D341Med (cell line): Measurements from ENCODE around the gene DNAJC8.
A peak's percentile ranks its signal among the peaks of the same experiment; 100 is the strongest.

Source experiments
- DNase-seq: peaks from one replicate; pipeline ENCODE4 v3.0.0; 2012; ENCODE audit warnings: low spot score

Gene DNAJC8

DNA sequence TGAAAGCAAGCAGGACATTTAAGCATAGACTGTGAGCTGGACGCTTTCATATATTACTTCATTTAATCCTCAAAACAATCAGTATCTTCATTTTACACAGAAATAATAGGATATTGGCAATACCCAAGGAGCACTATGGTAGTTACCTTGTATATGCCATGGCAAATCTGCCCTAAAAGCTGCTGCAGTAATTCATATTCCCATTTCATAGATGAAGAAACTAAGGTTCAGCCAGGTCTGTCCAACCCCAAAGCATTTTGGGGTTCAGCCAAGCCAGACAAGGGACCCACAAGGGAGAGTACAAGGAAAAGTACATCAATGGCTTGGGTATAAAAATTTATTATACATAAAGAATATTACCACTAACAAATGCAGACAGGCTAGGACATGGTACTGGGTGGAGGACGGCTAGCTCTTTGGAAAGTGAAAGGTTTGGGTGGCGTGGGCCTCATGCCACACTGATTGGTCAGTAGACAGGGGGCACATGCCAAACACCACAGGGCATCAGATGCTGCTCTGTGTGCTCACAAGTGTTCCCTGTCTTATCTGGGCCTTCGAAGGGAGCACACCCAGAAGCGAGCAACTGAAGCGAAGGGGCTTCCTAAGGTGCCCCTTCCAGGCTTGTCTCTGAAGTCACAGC lies 32.5 kb downstream of the DNAJC8 start:
- no peak for DNase-seq

DNA sequence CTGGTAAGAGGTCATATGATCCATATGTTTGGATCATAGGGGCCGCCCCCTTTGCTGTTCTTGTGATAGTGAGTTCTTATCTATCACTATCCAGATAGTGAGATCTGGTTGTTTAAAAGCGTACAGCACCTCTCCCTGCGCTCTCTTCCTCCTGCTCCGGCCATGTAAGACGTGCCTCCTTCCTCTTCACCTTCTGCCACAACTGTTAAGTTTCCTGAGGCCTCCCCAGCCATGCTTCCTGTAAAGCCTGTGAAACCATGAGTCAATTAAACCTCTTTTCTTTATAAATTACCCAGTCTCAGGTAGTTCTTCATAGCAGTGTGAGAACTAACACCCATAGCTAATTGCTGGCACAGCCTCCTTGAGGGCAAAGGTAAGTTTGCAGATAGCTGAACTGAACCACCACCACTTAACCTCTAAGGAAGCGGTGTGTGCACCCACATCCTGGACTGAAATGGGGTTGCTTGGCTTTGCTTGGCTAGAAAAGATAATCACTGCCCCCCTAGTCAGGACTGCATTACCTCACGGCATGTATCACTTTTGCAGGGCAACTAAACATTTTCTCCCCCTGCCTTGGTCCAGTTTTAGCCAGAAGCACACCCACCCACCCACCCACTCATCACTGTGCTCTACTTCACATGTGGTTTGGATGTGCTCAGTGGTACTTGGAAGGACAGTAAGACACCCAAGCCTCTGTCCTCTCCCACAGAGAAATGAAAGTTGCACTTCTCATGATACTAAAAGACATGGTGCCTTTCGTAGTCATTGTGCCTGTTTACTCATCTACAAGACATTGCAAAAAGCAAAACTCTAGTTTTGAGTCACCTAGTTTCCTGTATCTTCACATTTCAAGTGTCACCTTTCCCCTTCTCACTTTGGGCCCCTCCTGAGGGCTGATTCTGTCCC lies 33.2 kb downstream of the DNAJC8 start:
- DNase-seq, result no peak

DNA sequence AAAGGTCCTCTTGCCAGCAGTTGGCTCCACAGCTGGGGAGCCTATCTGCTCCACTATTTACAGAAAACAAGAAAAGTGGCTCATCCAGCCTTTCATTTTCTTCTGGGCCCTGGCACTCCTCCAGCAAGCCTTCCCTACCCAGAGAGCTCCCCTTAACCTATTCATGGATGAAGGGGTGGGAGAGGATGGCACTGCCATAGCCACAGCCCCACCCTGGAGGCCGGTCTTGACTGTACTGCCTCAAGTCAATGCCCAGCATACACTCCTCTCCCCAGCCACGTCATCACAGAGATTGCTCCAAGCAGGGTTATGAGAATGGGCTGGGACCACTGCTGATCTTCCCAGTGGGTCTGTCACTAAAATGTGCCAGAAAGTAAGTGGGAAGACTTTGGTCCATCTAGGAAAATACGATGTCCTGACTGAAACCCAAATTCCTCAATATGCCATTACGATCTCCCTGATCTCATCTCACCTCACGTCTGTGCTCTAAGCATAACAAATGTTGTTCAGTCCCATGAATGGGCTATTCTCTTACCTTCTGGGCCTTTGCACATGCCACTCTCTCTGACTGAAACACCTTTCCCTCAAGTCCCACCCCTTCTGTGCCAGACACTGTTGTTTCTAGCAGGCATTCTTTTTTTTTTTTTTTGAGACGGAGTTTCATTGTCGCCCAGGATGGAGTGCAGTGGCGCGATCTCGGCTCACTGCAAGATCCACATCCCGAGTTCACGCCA lies 35.0 kb downstream of the DNAJC8 start:
- DNase-seq, result no peak

DNA sequence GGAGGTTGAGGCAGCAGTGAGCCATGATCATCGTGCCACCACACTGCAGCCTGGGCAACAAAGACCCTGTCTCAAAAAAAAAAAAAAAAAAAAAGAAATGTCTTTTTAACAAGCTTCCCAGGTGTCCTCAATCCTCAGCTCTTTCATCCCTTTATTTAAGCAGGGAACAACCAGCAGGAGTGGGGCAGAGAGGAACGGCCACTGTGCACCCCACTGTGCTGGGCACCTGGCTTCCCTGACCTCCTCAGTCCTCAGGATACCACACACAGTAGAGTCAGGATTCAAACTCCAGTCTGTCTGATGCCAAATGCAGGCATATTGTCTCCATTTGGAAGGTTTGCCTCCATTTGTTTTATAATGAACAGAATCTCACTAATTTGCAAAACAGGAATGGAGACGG lies 36.5 kb downstream of the DNAJC8 start:
- no peak for DNase-seq

DNA sequence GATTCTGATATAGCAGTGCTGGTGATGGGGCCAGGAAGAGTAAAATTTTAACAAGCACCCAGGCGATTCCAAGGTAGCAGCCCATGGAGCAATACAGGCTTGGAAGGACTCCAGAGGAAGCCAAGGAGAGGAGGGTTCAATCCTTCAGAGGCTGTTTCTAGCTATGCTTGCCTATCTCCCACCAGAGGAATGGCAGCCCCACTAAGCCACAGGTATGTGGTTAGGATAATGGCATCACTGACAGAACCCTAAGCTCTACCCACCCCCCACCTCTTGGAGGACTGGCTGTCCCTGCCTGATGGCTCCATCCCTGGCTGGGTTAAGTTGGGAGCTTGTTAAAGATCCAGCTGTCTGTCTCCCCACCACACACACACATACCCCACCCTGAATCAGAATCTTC lies 37.0 kb downstream of the DNAJC8 start:
- no peak for DNase-seq

DNA sequence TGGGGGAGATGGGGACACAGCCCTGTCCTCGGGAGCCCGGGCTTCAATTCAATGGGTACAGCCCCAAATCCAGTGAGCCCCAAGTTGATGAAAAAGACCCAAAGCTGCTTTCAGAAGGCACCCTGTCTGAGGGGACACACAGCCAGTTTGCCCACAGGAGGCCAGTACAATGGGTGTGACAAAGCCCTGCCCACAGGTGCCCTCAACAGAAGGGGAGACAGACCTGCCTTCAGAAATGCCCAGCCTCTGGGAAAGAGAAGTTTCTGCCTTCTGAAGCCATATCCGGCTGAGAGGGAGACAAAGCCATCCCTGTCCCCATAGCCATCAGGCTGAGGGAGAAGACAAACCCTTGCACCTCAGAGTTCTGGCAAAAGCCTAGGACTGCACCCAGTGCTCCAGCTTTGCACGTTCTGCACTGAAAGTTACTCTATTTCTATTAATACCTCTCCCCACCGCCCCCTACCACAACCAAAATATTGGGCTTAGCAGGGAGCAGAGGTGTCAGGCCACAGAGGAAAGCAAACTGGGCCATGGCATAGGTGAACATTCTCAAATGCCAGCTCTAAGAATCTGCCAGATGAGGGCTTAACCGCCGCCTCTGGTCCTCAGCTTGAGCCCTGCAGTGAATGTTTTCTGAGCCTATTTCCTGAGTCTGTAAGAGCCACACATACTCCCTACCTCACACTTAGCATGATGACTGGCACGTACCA lies 38.3 kb downstream of the DNAJC8 start:
- no peak for DNase-seq

DNA sequence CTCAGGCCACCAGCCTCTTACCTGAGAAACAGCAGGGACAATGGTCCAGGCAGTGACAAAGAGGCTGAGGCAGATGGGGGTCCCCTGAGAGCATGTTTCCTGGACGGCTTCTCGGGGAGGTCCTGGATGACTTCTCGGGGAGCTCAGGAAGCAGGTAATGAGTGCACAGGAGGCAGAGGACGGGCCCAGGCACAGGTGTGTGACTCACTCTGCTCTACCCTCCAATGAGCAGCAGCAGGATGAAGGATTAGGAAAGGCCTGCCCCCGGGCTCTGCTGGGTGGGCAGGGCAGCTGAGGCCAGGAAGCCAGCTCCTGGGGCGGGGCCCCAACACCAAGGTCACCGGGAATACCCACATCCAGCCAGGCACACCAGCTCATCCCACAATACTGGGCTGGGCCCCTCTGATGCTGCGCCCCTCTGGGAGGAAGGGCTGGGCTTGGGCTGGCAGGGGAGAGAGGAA lies 39.1 kb downstream of the DNAJC8 start:
- DNase-seq, result no peak

DNA sequence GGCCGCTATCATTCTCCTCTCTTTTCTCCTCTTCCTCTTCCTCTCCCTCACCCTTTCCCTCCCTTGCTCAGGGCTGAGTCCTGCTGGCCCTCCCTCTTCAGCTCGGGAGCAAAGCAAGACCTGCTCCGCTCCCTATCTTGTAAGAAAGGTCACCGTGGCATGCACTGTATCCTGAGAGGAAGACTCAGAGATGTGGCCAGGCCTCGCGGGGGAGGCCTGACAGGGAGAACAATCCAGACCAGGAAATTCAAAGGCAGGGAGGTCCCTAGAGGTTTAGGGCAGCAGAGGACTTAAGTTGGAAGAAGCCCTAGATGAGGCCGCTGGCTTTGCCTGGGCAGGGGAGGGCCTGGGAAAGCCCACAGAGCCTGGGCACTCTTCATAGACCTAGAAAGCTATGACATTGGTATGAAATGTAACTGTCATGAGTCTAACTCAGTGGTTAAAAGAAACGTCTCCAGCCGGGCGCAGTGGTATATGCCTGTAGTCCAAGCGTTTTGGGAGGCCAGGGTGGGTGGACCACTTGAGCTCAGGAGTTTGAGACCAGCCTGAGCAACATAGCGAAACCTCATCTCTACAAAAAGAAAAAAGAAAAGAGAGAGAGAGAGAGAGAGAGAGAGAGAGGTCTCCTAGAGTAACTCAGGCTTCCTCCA lies 41.7 kb downstream of the DNAJC8 start:
- DNase-seq, result no peak

DNA sequence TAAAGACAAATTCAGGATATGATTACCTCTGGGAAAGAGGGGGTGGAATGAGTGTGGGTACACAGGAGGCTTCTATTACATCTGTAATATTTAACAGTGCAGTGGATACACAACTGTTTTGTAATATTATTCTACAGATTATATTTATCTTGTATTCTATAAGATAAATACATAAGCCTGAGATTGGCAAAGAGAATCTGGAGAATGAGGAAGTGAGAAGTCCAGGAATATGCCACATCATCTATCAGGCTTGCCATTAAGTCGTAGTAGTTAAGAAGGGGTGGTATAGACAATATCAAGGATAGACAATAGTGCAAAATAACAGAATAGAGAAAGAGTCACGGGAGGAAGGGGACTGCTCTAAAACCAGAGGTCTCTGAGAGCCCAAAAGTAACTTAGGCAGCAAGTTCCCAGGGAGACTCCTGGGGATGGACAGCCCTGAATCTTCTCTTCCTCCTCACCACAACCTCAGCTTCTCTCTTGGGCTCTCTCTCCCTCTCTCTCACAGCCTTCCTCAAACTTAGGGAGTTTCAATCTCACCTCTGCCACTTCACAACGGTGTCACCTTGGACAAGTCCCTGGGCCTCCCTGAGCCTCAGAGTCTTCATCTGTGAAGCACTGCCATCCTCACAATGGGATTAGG lies 42.4 kb downstream of the DNAJC8 start:
- DNase-seq, result no peak

DNA sequence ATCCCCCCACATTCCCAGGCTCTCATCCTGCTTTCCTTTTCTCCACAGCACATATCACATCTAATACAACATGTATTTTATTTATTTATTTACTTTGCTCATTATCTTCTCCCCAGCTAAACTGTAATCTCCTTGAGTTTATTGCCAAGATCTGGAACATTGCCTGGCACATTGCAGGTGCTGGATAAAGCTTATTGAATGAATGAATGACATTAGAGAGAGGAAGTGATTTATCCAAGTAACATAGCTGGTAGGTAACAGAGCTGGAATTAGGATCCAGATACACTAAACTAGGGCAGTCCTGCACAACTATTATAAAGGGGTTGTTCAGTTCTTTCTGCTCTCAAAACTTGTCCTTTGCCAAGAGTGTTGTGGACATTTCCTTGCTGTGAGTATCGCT lies 47.8 kb downstream of the DNAJC8 start:
- no peak for DNase-seq

DNA sequence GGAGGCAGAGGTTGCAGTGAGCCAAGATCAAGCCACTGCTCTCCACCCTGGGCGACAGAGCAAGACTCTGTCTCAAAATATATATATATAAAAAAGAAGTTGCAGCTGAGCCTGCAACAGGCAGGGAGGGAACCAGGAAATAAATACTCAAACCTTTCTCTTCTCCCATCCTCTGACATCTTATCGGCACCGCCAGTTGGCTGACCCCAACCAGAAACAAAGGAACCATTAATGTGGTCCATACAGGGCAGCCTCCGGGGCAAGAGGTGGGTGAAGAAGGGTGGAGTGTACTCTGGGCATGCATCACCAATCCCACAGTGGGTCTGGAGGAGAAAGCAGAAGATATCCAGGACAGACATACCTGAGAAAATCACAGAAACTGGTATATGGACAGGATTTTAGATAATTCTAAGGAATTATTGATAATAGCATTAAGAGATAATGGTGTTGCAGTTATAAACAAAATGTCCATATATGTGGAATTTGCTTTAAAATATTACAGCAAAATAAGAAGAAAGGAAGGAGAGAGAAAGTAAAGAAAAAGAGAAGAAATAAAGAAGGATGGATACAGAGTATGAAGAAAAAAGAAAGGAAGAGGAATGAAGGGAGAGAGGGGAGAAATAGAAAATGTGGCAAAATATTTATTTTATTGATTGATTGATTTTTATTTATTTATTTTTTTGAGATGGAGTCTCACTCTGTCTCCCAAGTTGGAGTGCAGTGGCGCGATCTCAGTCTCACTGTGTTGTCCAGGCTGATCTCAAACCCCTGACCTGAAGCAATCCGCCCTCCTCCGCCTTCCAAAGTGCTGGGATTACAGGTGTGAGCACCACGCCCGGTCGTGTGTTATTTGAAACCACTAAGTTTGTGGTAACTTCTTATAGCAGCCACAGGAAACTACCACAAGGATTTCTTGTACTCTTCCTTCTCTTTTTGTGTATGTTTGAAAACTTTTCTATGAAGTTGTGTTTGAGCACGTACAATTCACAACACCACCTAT lies 52.2 kb downstream of the DNAJC8 start:
- no peak for DNase-seq

DNA sequence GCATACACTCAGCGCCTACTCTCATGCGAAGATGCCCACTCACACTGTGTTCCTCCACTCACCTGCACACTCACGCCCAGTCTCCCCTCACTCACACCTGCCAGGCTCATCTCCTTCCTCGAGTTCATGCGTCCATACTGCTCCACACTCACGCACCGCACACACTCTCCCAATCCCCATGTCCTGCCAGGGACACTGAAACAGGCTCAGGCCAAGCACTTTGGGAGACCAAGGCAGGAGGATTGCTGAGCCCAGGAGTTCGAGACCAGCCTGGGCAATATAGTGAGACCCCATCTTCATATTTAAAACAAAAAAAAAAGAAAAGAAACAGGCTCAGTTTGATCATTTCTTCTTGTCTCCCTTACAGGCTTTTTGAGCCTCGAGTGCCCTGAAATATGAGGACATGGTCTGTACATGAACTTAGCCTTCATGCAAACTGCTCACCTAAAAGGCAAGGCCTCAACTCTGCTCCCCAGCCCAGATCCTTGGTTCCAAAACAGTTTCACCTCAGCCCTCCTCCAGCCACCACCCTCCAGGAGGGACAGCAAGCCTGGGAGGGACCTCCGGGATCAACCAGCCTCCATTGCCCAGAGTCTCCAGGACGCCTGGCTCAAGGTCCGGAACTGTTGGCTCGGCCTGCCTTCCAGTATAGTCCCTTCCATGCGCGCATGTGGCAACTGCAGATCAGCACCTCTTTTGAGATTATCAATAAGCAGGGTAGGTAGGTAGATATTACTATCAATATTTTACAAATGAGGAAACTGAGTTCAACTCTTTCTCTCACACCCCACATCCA lies 53.9 kb downstream of the DNAJC8 start:
- peak; percentile 6 for DNase-seq

DNA sequence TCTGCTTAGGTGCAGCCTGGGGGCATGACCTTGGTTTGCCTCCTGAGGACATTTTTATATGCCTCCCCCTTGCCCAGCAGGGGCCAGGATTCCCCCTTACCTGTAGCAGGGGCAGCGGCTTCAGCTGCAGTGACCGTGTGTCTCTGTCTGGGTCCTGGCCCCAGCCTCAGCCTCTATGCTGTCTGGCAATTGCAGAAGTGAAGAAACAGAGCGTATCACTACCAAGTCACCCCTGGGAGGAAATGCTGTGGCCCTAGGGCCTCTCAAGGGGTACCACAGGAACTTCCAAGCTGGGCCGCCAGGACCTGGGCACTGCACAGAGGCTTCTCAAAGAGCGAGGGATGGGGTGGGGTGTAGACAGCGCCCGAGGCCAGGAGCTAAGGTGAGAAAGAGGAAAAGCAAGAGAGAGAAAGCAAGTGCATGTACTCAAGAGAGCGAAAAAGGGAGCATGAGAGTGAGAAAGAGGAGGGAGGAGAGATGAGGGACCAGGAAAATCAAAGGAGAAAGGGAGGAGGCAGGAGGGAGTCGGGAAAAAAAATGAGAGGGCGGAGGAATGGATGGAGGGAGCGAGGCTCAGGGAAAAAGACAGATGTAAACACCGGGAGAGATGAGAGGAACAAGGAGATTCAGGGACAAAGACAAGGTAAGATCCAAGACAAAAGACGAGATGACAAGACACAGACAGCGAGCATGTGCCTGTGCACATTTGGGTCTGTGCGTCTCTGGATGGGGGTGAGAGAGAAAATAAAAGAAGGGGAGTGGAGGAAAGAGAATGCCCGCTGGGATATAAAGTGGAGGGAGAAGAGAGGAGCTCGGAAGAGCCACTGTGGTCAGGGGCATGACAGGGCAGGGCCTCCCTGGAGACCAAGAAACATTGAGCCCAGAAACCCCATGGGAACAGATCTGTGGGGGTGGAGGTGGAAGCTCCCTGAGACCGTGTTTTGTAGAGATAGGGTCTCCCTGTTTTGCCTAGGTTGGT lies 56.0 kb downstream of the DNAJC8 start, which contains the start of gene PTAFR:
PTAFR (minus strand) TSS at position 199 of the 979 bp plus-strand sequence. CDS start 25,669 bp downstream, outside the sequence.
- DNase-seq, result no peak

DNA sequence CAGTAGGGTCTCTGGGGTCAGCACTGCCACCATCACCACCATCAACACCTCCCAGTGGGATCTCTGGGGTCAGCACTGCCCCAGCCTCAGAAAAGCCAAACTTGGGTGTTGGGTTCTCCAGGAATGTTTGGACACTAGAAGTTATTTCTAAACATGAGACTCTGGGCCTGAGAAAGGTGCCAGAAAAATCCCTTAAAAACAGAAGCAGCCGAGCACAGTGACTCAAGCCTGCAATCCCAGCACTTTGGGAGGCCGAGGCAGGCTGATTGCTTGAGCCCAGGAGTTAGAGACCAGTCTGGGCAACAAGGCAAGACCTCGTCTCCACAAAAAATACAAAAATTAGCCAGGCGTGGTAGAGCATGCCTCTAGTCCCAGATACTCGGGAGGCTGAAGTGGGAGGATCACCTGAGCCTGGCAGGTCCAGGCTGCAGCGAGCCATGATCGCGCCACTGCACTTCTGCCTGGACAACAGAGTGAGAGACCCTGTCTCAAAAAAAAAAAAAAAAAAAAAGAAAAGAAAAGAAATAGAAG lies 56.8 kb downstream of the DNAJC8 start:
- DNase-seq, result no peak

DNA sequence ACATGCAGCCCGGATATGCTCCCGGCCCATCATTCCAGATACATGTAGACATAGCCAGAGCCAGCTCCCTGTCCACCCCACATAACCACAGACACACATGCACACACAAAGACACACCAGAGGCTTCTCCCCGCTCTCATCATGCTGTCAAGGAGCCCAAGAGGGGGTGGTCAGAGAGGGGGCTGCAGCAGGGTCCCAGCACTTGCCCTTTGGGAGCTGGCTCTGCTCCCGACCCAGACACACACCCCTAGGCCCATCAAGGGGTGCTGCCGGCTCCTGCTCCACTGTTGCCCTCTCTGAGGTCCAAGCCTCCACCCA lies 58.9 kb downstream of the DNAJC8 start:
- DNase-seq, result no peak

DNA sequence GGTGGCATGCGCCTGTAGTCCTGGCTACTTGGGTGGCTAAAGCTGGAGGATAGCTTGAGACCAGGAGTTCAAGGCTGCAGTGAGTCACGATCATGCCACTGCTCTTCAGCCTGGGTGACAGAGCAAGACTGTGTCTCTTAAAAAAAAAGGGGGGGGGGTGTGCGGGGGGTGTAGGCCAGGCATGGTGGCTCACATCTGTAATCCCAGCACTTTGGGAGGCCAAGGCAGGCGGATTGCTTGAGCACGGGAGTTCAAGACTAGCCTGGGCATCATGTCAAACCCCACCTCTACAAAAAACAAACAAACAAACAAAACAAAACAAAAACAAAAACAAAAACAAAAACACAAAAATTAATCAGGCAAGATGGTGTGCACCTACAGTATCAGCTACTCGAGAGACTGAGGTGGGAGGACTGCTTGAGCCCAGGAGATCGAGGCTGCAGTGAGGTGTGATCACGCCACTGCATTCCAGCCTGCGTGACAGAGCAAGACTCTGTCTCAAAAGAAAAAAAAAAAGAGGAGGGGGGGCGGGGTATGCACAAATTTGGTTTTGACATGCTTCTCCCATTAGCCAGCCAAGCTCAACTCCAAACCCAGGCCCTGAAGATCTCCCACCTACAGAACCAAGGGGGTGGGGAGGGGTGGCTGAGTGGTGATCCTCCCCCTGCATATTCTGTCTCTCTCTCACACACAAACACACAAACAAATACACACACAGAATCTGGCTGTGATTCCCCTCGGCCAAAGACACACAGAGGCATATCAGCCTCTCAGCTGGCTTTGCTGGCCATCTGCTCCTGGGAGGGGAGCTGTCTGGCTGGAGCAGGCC lies 59.5 kb downstream of the DNAJC8 start:
- peak; percentile 10 for DNase-seq

DNA sequence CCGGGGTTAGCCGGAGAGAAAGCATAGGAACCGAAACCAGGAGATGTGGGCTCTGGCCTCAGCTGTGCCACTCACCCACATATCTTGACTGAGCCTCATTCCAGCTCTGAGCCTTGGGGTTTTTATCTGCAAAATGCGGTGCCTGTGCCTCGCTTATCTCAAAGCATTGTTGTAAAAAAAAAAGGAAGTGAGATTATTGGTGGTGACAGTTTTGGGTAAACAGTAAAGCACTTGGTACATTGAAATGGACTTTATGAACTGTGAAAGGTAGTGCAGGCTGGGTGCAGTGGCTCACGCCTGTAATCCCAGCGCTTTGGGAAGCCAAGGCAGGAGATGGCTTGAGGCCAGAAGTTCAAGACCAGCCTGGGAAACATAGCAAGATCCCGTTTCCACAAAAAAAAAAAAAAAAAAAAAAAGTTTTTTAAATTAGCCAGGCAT lies 60.1 kb downstream of the DNAJC8 start:
- peak; percentile 11 for DNase-seq
